Keratinocyte (primary cell): ENCODE measurements around the gene CACFD1. TPM values are rescaled to one million over a fixed set of nuclear protein-coding genes. Genes with fewer than 3 reads are reported as not detected.

Source experiments
- DNase-seq: peaks from one replicate; pipeline ENCODE4 v3.0.0-alpha.2; 2011; ENCODE audit warnings: low read depth, missing footprints, low spot score
- FAIRE-seq: peaks from 2 replicates; lab custom pipeline; 2011; peaks lifted over from hg19 to GRCh38; lab: Jason Lieb, UNC
- H2AFZ ChIP-seq: 2 replicates; pipeline ENCODE4 v1.6.0; 2012; ENCODE audit warnings: low read length, control low read depth, inconsistent platforms; ENCODE audit not compliant: control insufficient read depth
- H3K27ac ChIP-seq: 2 replicates; pipeline ENCODE4 v1.5.1; 2011; ENCODE audit warnings: low read length; ENCODE audit not compliant: control insufficient read depth, insufficient read depth
- H3K27me3 ChIP-seq: 3 replicates; pipeline ENCODE4 v1.6.0; 2011; ENCODE audit warnings: low read length; ENCODE audit not compliant: control insufficient read depth, insufficient read depth; ENCODE audit errors: extremely low read depth
- H3K36me3 ChIP-seq, 2 experiments: 2 replicates in 1 of 2; 3 replicates in 1 of 2; pipeline ENCODE4 v1.5.1; 2011; ENCODE audit warnings: low read length in 2 of 2, mild to moderate bottlenecking in 1 of 2; ENCODE audit not compliant: control insufficient read depth in 2 of 2, insufficient read depth in 2 of 2; ENCODE audit errors: extremely low read depth in 1 of 2
- H3K4me1 ChIP-seq: 3 replicates; pipeline ENCODE4 v1.5.1; 2011; ENCODE audit warnings: low read length; ENCODE audit not compliant: control insufficient read depth, insufficient read depth; ENCODE audit errors: extremely low read depth
- H3K4me2 ChIP-seq: 3 replicates; pipeline ENCODE4 v1.6.0; 2011; ENCODE audit warnings: low read depth, low read length; ENCODE audit not compliant: control insufficient read depth, insufficient read depth; ENCODE audit errors: extremely low read depth
- H3K4me3 ChIP-seq, 3 experiments: fragments of 200-600 bp in 1 of 3; sonication (generic) in 1 of 3; 2 replicates in 2 of 3; 3 replicates in 1 of 3; pipeline ENCODE4 v1.5.1; 2011 to 2016; ENCODE audit warnings: low read length in 3 of 3, mild to moderate bottlenecking in 3 of 3, control low read depth in 2 of 3, inconsistent platforms in 1 of 3, low read depth in 1 of 3, mixed read lengths in 1 of 3, mixed run types in 1 of 3, moderate library complexity in 1 of 3; ENCODE audit not compliant: control insufficient read depth in 2 of 3, insufficient read depth in 2 of 3; ENCODE audit errors: extremely low read depth in 1 of 3
- H3K79me2 ChIP-seq: 2 replicates; pipeline ENCODE4 v1.6.0; 2012; ENCODE audit warnings: low read length; ENCODE audit not compliant: control insufficient read depth, insufficient read depth
- H3K9ac ChIP-seq: 3 replicates; pipeline ENCODE4 v1.6.0; 2011; ENCODE audit warnings: low read length; ENCODE audit not compliant: control insufficient read depth, insufficient read depth; ENCODE audit errors: extremely low read depth
- H3K9me1 ChIP-seq: 3 replicates; pipeline ENCODE4 v1.6.0; 2011; ENCODE audit warnings: low read length; ENCODE audit not compliant: control insufficient read depth, insufficient read depth; ENCODE audit errors: extremely low read depth
- H3K9me3 ChIP-seq: 2 replicates; pipeline ENCODE4 v1.5.1; 2012; ENCODE audit warnings: low read depth, low read length; ENCODE audit not compliant: control insufficient read depth
- H4K20me1 ChIP-seq: 3 replicates; pipeline ENCODE4 v1.6.0; 2011; ENCODE audit warnings: low read length; ENCODE audit not compliant: control insufficient read depth, insufficient read depth; ENCODE audit errors: extremely low read depth
- EZH2 ChIP-seq: IDR thresholded peaks from one replicate; pipeline ENCODE4 v1.6.1; 2012; ENCODE audit warnings: inconsistent platforms, mild to moderate bottlenecking, low read length, moderate library complexity
- dilution Hi-C: fragments of 300-500 bp; cut with MboI; formaldehyde crosslinking; loops from one replicate; pipeline ENCODE4 v1.7.0; 2020; ENCODE audit warnings: low sequenced_read_pairs; ENCODE audit not compliant: extremely low pct_ligation_motif_present
- polyA plus RNA-seq, 5 experiments: library from polyadenylated mRNA; depleted of rRNA in 3 of 5; stranded (reverse) in 3 of 5; stranded (forward) in 1 of 5; unstranded in 1 of 5; fragments of >200 nt; gene quantifications; 1 replicate in 1 of 5; 2 replicates in 3 of 5; 3 replicates in 1 of 5; pipeline versions ENCODE4 v1.2.1 to v1.2.3, GENCODE V29; 2011 to 2012; ENCODE audit warnings: missing spikeins in 2 of 5, low read depth in 1 of 5, low replicate concordance in 1 of 5
- TF ChIP-seq, protein P1 (sequence below), 3 experiments: IDR thresholded peaks in 1 of 3; conservative IDR thresholded peaks in 1 of 3; optimal IDR thresholded peaks in 1 of 3; 2 replicates in 2 of 3; 3 replicates in 1 of 3; pipeline versions ENCODE3 to v1.5.1; 2011; ENCODE audit warnings: low read length in 3 of 3, mild to moderate bottlenecking in 3 of 3, moderate library complexity in 2 of 3, control low read depth in 1 of 3, inconsistent platforms in 1 of 3; ENCODE audit not compliant: insufficient read depth in 2 of 3; ENCODE audit errors: extremely low read depth in 1 of 3

CACFD1 gene
- polyA plus RNA-seq, 1 donor (not counting 4 experiments of a cell fraction or from before 2014, with no cell fraction given) = 3.4 TPM

DNA sequence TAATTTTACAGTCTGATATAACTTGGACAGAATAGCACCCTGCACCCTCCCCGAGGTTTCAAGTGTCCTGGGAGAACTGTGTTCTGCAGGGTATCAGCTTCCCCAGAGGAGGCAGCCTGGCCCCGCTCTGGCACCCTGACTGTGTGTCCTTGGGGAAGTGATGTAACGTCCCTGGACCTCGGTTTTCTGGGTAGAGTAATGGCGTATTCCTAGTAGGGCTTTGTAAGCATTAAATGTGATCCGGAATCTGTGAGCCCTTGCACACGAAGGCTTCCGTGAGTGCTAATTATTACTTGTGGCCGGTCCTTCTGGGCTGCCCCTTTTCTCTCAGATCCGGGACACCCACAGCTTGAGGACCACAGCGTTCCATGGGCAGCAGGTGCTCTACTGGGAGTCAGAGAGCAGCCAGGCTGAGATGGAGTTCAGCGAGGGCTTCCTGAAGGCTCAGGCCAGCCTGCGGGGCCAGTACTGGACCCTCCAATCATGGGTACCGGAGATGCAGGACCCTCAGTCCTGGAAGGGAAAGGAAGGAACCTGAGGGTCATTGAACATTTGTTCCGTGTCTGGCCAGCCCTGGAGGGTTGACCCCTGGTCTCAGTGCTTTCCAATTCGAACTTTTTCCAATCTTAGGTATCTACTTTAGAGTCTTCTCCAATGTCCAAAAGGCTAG is 1.0 kb upstream of the CACFD1 start:
- Histone ChIP-seq H3K4me3 (peak overlapping the region in 2 of 3 experiments; percentile 59 to 89), H3K9ac (no peak overlapping the region), H2AFZ (peak overlapping the region; percentile 65), H3K4me2 (peak overlapping the region; percentile 90), H3K9me3 (no peaks in the 10 kb centered on the region), H3K36me3 (no peaks in the 10 kb centered on the region), H3K79me2 (no peaks in the 10 kb centered on the region), H3K9me1 (peaks cover 4% of the 10 kb centered on the region), H3K27ac (no peak overlapping the region), H4K20me1 (no peaks in the 10 kb centered on the region), H3K27me3 (peaks cover 7% of the 10 kb centered on the region), H3K4me1 (peaks cover 5% of the 10 kb centered on the region)
- DNase-seq = no peak
- no peak for TF ChIP-seq EZH2
- TF ChIP-seq, protein P1, sequence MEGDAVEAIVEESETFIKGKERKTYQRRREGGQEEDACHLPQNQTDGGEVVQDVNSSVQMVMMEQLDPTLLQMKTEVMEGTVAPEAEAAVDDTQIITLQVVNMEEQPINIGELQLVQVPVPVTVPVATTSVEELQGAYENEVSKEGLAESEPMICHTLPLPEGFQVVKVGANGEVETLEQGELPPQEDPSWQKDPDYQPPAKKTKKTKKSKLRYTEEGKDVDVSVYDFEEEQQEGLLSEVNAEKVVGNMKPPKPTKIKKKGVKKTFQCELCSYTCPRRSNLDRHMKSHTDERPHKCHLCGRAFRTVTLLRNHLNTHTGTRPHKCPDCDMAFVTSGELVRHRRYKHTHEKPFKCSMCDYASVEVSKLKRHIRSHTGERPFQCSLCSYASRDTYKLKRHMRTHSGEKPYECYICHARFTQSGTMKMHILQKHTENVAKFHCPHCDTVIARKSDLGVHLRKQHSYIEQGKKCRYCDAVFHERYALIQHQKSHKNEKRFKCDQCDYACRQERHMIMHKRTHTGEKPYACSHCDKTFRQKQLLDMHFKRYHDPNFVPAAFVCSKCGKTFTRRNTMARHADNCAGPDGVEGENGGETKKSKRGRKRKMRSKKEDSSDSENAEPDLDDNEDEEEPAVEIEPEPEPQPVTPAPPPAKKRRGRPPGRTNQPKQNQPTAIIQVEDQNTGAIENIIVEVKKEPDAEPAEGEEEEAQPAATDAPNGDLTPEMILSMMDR (optimal IDR thresholded peaks at IDR 0.05 in 1 of 3, IDR thresholded peaks at IDR 0.05 in 1 of 3, conservative IDR thresholded peaks at IDR 0.05 in 1 of 3; ENCODE audit: extremely low read depth in 1 of 3, insufficient read depth in 2 of 3, low read length in 3 of 3) = no peak
- dilution Hi-C loops = no loop called here
- FAIRE-seq = no peak

DNA sequence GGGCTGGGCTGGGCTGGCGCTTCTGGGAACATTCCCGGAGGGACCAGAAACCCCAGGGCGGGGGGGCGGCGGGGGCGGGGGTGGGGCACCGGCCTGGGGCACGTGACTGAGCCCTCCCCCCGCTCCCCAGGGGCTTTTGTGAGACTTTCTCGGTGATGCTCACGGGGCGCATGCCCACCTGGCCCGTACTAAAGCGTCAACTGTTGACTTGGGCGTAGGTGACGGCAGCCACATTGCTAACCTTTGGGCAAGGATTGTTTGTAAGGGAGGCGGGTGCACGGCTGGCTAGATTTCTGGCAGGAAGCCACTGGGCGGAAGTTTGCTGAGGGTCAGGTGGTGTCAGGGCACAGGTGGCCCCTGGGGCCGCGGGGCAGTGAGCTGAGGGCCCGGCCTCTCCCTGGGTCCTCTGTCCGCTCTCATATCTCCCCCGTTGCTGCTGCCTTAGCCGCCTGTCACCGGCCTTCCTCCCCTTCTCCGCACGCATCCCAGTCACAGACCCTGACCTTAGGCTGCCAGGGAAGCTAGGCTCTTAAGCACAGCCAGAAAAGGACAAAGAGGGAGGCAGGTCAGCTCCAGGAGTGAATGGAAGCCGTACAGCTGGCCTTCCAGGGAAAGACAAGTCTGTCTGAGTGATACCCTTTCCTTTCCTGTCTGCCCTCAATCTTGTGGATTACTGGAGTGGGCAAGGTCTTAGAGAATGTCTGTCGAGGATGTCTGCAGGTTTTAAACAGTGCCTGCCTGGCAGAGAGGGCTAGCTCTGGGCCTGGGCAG is 812 bp downstream of the CACFD1 start:
- Histone ChIP-seq H3K79me2 (no peaks in the 10 kb centered on the region), H3K9me3 (no peaks in the 10 kb centered on the region), H3K9ac (peak overlapping the region; percentile 82), H2AFZ (no peak overlapping the region), H3K4me3 (peak overlapping the region; percentile 69 to 89 (median 72)), H3K36me3 (peaks cover 0 to 3% of the 10 kb centered on the region in 2 experiments), H3K4me1 (peaks cover 5% of the 10 kb centered on the region), H3K4me2 (peak overlapping the region; percentile 70), H3K27me3 (peaks cover 5% of the 10 kb centered on the region), H4K20me1 (no peaks in the 10 kb centered on the region), H3K27ac (no peak overlapping the region), H3K9me1 (peaks cover 4% of the 10 kb centered on the region)
- TF ChIP-seq, protein P1 (optimal IDR thresholded peaks at IDR 0.05 in 1 of 3, IDR thresholded peaks at IDR 0.05 in 1 of 3, conservative IDR thresholded peaks at IDR 0.05 in 1 of 3; ENCODE audit: extremely low read depth in 1 of 3, insufficient read depth in 2 of 3, low read length in 3 of 3) = no peak
- TF ChIP-seq EZH2 = no peak
- DNase-seq (no peak), FAIRE-seq (no peak)
- dilution Hi-C loops = no loop called here
